Measurements from ENCODE around the gene KCNQ1OT1. TPM values are rescaled to one million over a fixed set of nuclear protein-coding genes. Genes with fewer than 3 reads are reported as not detected.

KCNQ1OT1 gene
- total RNA-seq, 1 donor from 2014 or later: 1.6 TPM

DNA sequence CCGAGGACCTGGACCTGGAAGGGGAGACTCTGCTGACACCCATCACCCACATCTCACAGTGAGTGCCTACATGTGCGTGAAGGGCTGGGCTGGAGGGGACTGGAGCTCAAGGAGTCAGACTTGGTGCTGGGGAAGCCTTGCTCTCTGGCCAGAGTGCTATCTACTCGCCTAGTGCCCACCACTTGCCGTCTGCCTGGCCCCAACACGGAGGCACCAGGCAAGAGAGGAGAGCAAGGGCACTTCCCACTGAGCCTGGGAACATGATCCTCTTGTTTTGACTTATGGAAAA, 37.8 kb downstream of the KCNQ1OT1 start:
- intact Hi-C loops (cut with DNase I): no loop called here
- no peaks in the 10 kb centered on the region for H3K4me1 ChIP-seq

DNA sequence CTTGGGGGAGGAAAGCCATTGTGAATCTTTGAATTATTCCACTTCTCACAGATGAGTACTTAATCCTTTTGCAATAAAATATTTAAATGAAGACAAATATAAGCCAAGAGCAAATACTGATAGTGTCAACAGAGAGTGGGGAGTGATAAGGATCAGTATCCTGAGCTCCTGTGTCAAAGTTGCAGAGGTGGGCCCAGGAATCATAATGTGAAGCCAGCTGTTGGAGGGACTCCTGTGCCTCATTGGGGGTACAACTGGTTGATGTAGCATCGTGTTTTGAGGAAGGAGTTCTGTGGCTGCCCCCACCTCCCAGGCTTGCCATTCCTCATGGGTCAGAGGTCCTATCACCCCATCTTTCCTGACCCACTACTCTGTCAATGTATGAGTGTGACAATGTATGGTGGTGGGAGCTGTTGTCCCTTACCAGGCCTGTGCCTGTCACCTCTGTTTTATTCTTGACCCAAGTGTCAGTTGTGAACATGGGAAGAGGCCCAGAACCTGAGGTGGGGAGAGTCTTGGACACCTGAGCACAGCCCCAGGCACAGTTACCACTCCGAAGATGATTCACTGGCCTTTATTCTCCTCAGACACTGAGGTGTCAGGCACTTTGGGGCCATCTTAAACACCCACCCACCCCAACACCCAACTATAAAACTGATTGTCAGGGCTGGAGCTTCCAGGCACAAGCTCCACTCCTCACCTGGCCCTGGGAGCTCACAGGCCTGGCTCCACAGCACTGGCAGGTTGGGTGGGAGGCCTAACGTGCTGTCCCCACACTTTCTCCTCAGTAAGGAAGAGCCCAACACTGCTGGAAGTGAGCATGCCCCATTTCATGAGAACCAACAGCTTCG, 38.4 kb downstream of the KCNQ1OT1 start:
- peaks cover 25% of the 10 kb centered on the region for H3K9me3 ChIP-seq
- DNase-seq: no peak
- no peaks in the 10 kb centered on the region for H3K27me3 ChIP-seq (ENCODE audit: low read depth)
- no peaks in the 10 kb centered on the region for H3K4me1 ChIP-seq
- intact Hi-C loops (cut with DNase I): no loop called here
- TF ChIP-seq, protein P1, sequence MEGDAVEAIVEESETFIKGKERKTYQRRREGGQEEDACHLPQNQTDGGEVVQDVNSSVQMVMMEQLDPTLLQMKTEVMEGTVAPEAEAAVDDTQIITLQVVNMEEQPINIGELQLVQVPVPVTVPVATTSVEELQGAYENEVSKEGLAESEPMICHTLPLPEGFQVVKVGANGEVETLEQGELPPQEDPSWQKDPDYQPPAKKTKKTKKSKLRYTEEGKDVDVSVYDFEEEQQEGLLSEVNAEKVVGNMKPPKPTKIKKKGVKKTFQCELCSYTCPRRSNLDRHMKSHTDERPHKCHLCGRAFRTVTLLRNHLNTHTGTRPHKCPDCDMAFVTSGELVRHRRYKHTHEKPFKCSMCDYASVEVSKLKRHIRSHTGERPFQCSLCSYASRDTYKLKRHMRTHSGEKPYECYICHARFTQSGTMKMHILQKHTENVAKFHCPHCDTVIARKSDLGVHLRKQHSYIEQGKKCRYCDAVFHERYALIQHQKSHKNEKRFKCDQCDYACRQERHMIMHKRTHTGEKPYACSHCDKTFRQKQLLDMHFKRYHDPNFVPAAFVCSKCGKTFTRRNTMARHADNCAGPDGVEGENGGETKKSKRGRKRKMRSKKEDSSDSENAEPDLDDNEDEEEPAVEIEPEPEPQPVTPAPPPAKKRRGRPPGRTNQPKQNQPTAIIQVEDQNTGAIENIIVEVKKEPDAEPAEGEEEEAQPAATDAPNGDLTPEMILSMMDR (IDR thresholded peaks at IDR 0.05): no peak
- peaks cover 14% of the 10 kb centered on the region for H3K36me3 ChIP-seq
- ATAC-seq: no peak
- H3K27ac ChIP-seq: no peak overlapping the region
- H3K4me3 ChIP-seq: no peak overlapping the region

More for the DNA sequence above, 37.8 kb downstream of the KCNQ1OT1 start:
- TF ChIP-seq, protein P1 (IDR thresholded peaks at IDR 0.05): no peak
- Histone ChIP-seq H3K36me3 (peaks cover 14% of the 10 kb centered on the region), H3K27me3 (ENCODE audit: low read depth) (no peaks in the 10 kb centered on the region), H3K27ac (no peak overlapping the region), H3K4me3 (no peak overlapping the region), H3K9me3 (peaks cover 25% of the 10 kb centered on the region)
- no peak for ATAC-seq
- DNase-seq: no peak

DNA sequence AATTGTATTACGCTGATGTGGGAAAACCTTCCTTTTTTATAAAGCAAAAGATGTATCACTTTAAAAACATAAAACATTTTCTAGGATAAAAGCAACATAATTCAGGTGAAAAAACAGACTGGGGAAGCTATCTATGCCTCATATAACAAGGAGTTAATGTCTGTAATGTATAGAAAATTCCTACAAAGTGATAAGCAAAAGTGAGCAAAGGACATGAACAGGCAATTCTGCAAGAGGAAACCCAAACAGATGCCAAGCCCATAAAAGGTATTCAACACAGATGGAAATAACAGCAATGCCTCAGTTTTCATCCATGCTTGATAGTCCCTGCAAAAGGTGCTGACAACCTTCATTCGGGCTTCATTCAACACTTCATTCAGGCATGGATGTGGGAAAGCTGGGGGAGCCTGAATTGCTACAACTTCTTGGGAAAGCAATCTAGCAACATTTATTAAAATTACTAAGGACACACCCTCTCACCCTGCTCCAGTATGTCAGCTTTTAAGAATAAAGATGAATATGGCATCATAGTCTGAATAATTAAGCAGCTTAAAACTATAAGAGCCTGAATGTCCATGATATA, 39.3 kb downstream of the KCNQ1OT1 start:
- Histone ChIP-seq H3K9me3 (peaks cover 25% of the 10 kb centered on the region), H3K36me3 (peaks cover 14% of the 10 kb centered on the region), H3K4me3 (no peak overlapping the region), H3K4me1 (no peaks in the 10 kb centered on the region), H3K27ac (no peak overlapping the region), H3K27me3 (ENCODE audit: low read depth) (no peaks in the 10 kb centered on the region)
- intact Hi-C loops (cut with DNase I): no loop called here
- ATAC-seq: no peak
- no peak for DNase-seq
- TF ChIP-seq, protein P1 (IDR thresholded peaks at IDR 0.05): no peak

DNA sequence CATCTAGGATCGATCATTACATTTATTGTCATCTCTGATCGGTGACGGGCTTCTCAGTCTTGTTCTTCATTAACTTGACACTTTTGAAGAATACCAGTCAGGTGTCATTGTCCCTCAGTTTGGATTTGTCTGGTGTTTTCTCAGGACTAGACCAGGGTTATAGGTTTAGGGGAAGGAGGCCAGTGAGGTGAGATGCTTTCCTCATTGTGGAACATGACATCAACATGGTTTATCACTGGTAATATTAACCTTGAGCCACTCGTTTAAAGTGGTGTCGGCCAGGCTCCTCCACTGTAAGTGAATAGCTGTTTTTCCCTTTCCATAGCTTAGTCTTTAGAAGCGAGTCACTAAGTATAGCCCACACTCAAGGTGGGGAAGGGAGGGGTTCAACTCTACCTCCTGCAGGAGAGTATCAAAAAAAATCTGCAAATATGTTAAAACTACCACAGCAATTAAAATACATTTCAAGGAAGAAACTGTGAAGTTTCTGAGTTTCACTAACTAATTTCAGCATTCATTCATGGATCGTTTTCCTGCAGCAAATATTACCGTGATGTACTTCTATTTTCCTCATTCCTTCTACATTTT, 42.0 kb downstream of the KCNQ1OT1 start:
- Histone ChIP-seq H3K27ac (no peak overlapping the region), H3K4me3 (no peak overlapping the region), H3K27me3 (ENCODE audit: low read depth) (no peaks in the 10 kb centered on the region), H3K9me3 (peaks cover 25% of the 10 kb centered on the region), H3K4me1 (no peaks in the 10 kb centered on the region), H3K36me3 (peaks cover 8% of the 10 kb centered on the region)
- ATAC-seq (no peak), DNase-seq (no peak)
- intact Hi-C loops (cut with DNase I): no loop called here
- TF ChIP-seq, protein P1 (IDR thresholded peaks at IDR 0.05): no peak

DNA sequence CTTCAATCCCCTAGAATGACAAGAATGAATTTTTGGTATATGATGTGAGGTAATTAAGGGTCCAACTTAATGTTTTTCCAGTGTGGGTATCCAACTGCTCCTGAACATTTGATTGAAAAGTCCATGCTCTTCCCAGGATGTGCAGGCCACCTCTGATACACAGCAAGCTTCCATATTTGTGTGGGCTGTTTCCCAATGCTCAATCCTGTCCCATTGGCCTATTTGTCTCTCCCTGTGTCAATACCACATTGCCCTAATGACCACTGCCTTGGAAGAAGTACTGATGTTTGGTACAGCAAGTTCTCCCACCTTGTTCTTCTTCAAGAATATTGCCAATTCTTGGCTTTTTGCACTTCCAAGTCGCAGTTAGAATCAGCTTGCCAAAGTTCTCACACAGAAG, 42.9 kb downstream of the KCNQ1OT1 start:
- H3K9me3 ChIP-seq: peaks cover 29% of the 10 kb centered on the region
- ATAC-seq (no peak), DNase-seq (no peak)
- no peaks in the 10 kb centered on the region for H3K4me1 ChIP-seq
- intact Hi-C loops (cut with DNase I): no loop called here
- no peaks in the 10 kb centered on the region for H3K36me3 ChIP-seq
- H3K4me3 ChIP-seq: no peak overlapping the region
- H3K27me3 ChIP-seq (ENCODE audit: low read depth): no peaks in the 10 kb centered on the region
- TF ChIP-seq, protein P1 (IDR thresholded peaks at IDR 0.05): no peak
- no peak overlapping the region for H3K27ac ChIP-seq
